Lung (tissue), 12 donors: ENCODE data around the gene TLE6. TPM values are rescaled to one million over a fixed set of nuclear protein-coding genes. Genes with fewer than 3 reads are reported as not detected.
A peak's percentile ranks its signal among the peaks of the same experiment; 100 is the strongest.

Source experiments
- ATAC-seq: fragments of 200-7000 bp; cut with Tn5 transposase; one replicate; pipeline ENCODE4 v1.9.1; 2020; ENCODE audit warnings: moderate number of reproducible peaks; ENCODE audit not compliant: insufficient read depth, low FRiP score
- DNase-seq, 3 donors: peaks; one replicate each; pipeline ENCODE4 v3.0.0-alpha.2; 2013 to 2017
- H3K27ac ChIP-seq, 2 donors: one replicate each; pipeline ENCODE4 v1.5.1; 2013; ENCODE audit warnings: mild to moderate bottlenecking in 2 of 2, moderate library complexity in 2 of 2, control low read depth in 1 of 2, inconsistent platforms in 1 of 2, low read depth in 1 of 2, low read length in 1 of 2
- H3K27me3 ChIP-seq, 3 donors: one replicate each; pipeline ENCODE4 v1.5.1; 2013; ENCODE audit warnings: low read length in 2 of 3; ENCODE audit not compliant: control insufficient read depth in 3 of 3, insufficient read depth in 3 of 3
- H3K36me3 ChIP-seq, 4 donors: one replicate each; pipeline ENCODE4 v1.5.1; 2013; ENCODE audit warnings: low read length in 4 of 4, mild to moderate bottlenecking in 1 of 4, moderate library complexity in 1 of 4; ENCODE audit not compliant: control insufficient read depth in 4 of 4, insufficient read depth in 4 of 4
- H3K4me1 ChIP-seq, 5 donors: one replicate each; pipeline ENCODE4 v1.5.1; 2013; ENCODE audit warnings: low read length in 5 of 5, mild to moderate bottlenecking in 2 of 5, moderate library complexity in 1 of 5; ENCODE audit not compliant: control insufficient read depth in 5 of 5, insufficient read depth in 5 of 5
- H3K4me3 ChIP-seq: one replicate; pipeline ENCODE4 v1.5.1; 2013; ENCODE audit warnings: mild to moderate bottlenecking, control low read depth, moderate library complexity
- H3K9ac ChIP-seq, 2 donors: one replicate each; pipeline ENCODE4 v1.5.1; 2013; ENCODE audit warnings: low read length in 2 of 2, control low read depth in 1 of 2; ENCODE audit not compliant: insufficient read depth in 1 of 2
- H3K9me3 ChIP-seq, 4 donors: one replicate each; pipeline ENCODE4 v1.5.1; 2013; ENCODE audit warnings: low read length in 3 of 4, mild to moderate bottlenecking in 1 of 4, moderate library complexity in 1 of 4; ENCODE audit not compliant: control insufficient read depth in 4 of 4, insufficient read depth in 3 of 4
- CTCF ChIP-seq: IDR thresholded peaks from 2 replicates; pipeline ENCODE4 v1.5.1; 2012; ENCODE audit warnings: mild to moderate bottlenecking; ENCODE audit errors: control extremely low read depth, extremely low read depth
- WGBS, 2 donors: extraction: QIAGEN DNeasy Blood & Tissue Kit; methylation state at CpG; one replicate each; pipeline ENCODE4 v1.1.7; 2013; 5-methylcytosine and 5-hydroxymethylcytosine counted together
- polyA plus RNA-seq, 2 donors: library from polyadenylated mRNA; stranded (reverse); fragments of 200-250 nt; gene quantifications; one replicate each; pipeline ENCODE4 v1.2.1, GENCODE V29; 2013
- total RNA-seq, 2 donors: library from RNA; depleted of rRNA in 1 of 2; stranded (reverse); fragments of >200 nt in 1 of 2; gene quantifications; one replicate each; pipeline ENCODE4 v1.2.1, GENCODE V29; 2014 to 2021
- donor health status: control.
- donor health status: control.
- donor health status: Bipolar disorder and iron deficiency.
- donor health status: healthy.
- donor health status: DM: yes; HTN: yes; CAD: no.

TLE6 gene
- total and polyA plus RNA-seq, 4 donors, result 6.1 to 8.8 (median 7.2) TPM

GRCh38 chr19:3028305-3029064 is 51.1 kb downstream of the TLE6 start:
- Histone ChIP-seq H3K9ac (no peak overlapping the region), H3K4me1 (peaks cover 0 to 28% (median 4%) of the 10 kb centered on the region in 5 donors), H3K9me3 (peaks cover 0 to 1% (median 0%) of the 10 kb centered on the region in 4 donors), H3K36me3 (peaks cover 0 to 16% (median 5%) of the 10 kb centered on the region in 4 donors), H3K27me3 (no peaks in the 10 kb centered on the region), H3K27ac (peak overlapping the region; percentile 17 to 77), H3K4me3 (peak overlapping the region; percentile 71)
- 1 to 2% methylated on average over 34 to 40 of the region's 40 CpGs for WGBS, 2 donors
- no peak for TF ChIP-seq CTCF
- DNase-seq (peak; percentile 80 to 90 (median 85)), ATAC-seq (no peak)

DNA sequence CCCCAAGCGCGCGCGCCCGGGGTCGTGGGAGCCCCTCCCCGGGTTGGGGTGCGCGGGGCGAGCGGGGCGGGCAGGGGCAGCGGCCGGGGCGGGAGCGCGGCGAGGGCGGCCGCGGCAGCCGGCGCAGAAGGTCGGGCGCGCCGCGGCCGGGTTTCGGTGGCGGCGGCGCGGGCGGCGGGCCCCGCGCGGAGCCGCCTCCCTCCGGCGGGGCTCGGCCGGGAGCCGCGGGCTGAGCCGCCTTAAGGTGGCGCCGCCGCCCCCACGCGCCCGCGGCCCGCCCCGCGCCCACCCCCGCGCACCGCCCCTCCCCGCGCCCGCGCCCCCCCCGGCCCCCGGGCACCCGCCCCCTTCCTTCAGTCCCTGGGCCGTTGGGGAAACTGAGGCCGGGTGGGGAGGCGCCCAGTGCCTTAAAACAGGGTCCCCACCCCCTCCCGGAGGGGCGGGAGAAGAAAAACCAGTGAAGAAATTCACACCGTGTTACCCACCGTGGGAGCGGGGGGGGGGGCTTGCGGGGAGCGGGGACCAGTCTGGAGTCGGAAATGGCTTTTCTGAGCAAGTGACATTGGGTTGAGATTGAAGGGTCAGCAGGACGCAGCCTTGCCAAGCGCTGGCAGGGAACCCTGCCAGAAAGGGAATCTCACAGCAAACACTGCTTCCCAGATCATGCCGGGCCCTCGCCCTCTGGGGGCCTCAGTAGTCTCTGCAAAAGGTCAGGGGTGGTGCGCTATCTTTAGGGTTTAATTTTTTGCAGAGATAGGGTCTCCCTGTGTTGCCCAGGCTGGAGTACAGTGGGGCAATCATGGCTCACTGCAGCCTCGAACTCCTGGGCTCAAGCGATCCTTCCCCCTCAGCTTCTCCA is 51.9 kb downstream of the TLE6 start, which contains the start of gene TLE2:
TSS of gene TLE2 (minus strand) at position 216 of the 859 bp plus-strand sequence. CDS start 376 bp downstream, outside the sequence.
- Histone ChIP-seq H3K36me3 (peaks cover 0 to 16% (median 5%) of the 10 kb centered on the region in 4 donors), H3K4me1 (peaks cover 0 to 36% (median 4%) of the 10 kb centered on the region in 5 donors), H3K27me3 (no peaks in the 10 kb centered on the region), H3K4me3 (peak within 1 kb of the TSS; percentile 71), H3K9me3 (peaks cover 0 to 1% (median 0%) of the 10 kb centered on the region in 4 donors), H3K9ac (no peak within 1 kb of the TSS), H3K27ac (peak within 1 kb of the TSS; percentile 17 to 77)
- WGBS, 2 donors, result 4 to 7% methylated on average over 34 to 85 of the region's 85 CpGs
- ATAC-seq (no peak), DNase-seq (peak in 2 of 3 donors; percentile 46 to 57)
- TF ChIP-seq CTCF, result no peak

- peaks cover 0 to 9% (median 2%) of the 10 kb centered on the region in 4 donors for H3K36me3 ChIP-seq
- H3K9ac ChIP-seq, result no peak overlapping the region
- WGBS, 2 donors, result 84 to 88% methylated on average over 5 of the region's 5 CpGs
- ATAC-seq (no peak), DNase-seq (no peak)
- peaks cover 0 to 38% (median 11%) of the 10 kb centered on the region in 5 donors for H3K4me1 ChIP-seq
- no peaks in the 10 kb centered on the region for H3K27me3 ChIP-seq
- no peak for TF ChIP-seq CTCF
- peaks cover 0 to 1% (median 0%) of the 10 kb centered on the region in 4 donors for H3K9me3 ChIP-seq
- no peak overlapping the region for H3K4me3 ChIP-seq
- H3K27ac ChIP-seq, result no peak overlapping the region
Measured at GRCh38 chr19:3031607-3031867, 54.2 kb downstream of the TLE6 start.
